CD8-positive, alpha-beta memory T cell (primary cell): Measurements from ENCODE around the gene GBP6. TPM values are rescaled to one million over a fixed set of nuclear protein-coding genes. Genes with fewer than 3 reads are reported as not detected.
"Not testable (repeated sequence)": the region's sequence is repeated elsewhere in the genome, so short reads cannot be mapped to it uniquely, and the experiment has no call there.

ENCODE experiments used
- CTCF ChIA-PET: fragments of 350-600 bp; sonication (Branson Sonifier 250); formaldehyde crosslinking; loops from one replicate; lab custom pipeline; 2021; ENCODE audit warnings: antibody characterized with exemption; lab: Charles Lee
- POLR2A ChIA-PET: fragments of 350-600 bp; sonication (Branson Sonifier 250); formaldehyde crosslinking; loops from one replicate; lab custom pipeline; 2021; ENCODE audit warnings: antibody characterized with exemption; lab: Charles Lee
- DNase-seq, 5 donors: peaks; one replicate each; pipeline versions ENCODE4 v3.0.0 to v3.0.0-alpha.2; 2020 to 2022; ENCODE audit warnings: mixed read lengths in 1 of 5
- H3K27ac ChIP-seq: one replicate; pipeline ENCODE4 v1.7.0; 2013; ENCODE audit warnings: low read depth, mild to moderate bottlenecking, low read length, moderate library complexity
- H3K27me3 ChIP-seq: 2 replicates; pipeline ENCODE4 v1.7.0; 2013; ENCODE audit warnings: low read length, mild to moderate bottlenecking; ENCODE audit not compliant: insufficient read depth, poor library complexity, severe bottlenecking
- H3K36me3 ChIP-seq: 2 replicates; pipeline ENCODE4 v1.7.0; 2013; ENCODE audit warnings: mild to moderate bottlenecking, low read length, moderate library complexity; ENCODE audit not compliant: insufficient read depth
- H3K4me1 ChIP-seq: 2 replicates; pipeline ENCODE4 v1.7.0; 2013; ENCODE audit warnings: mild to moderate bottlenecking, low read length, moderate library complexity; ENCODE audit not compliant: insufficient read depth
- H3K4me3 ChIP-seq: 2 replicates; pipeline ENCODE4 v1.7.0; 2013; ENCODE audit warnings: mild to moderate bottlenecking, low read length
- H3K9me3 ChIP-seq: 2 replicates; pipeline ENCODE4 v1.7.0; 2013; ENCODE audit warnings: mild to moderate bottlenecking, low read length
- H3K27ac Mint-ChIP-seq, 8 donors: one replicate each; pipeline ENCODE4 v1.8.0; 2020 to 2021; ENCODE audit warnings: mixed read lengths in 8 of 8, mild to moderate bottlenecking in 6 of 8, inconsistent platforms in 3 of 8, moderate library complexity in 3 of 8
- H3K27me3 Mint-ChIP-seq, 2 donors: one replicate each; pipeline ENCODE4 v1.8.0; 2020 to 2021; ENCODE audit warnings: mixed read lengths in 2 of 2, mild to moderate bottlenecking in 1 of 2, moderate library complexity in 1 of 2
- H3K36me3 Mint-ChIP-seq, 3 donors: one replicate each; pipeline ENCODE4 v1.8.0; 2020 to 2021; ENCODE audit warnings: mixed read lengths in 3 of 3, inconsistent platforms in 1 of 3, mild to moderate bottlenecking in 1 of 3
- H3K4me1 Mint-ChIP-seq, 3 donors: one replicate each; pipeline ENCODE4 v1.8.0; 2020 to 2021; ENCODE audit warnings: mixed read lengths in 3 of 3, inconsistent platforms in 1 of 3, mild to moderate bottlenecking in 1 of 3
- H3K4me3 Mint-ChIP-seq, 7 donors: one replicate each; pipeline ENCODE4 v1.8.0; 2020 to 2021; ENCODE audit warnings: mixed read lengths in 7 of 7, mild to moderate bottlenecking in 6 of 7, moderate library complexity in 4 of 7, inconsistent platforms in 2 of 7
- H3K9me3 Mint-ChIP-seq, 5 donors: one replicate each; pipeline ENCODE4 v1.8.0; 2020 to 2022; ENCODE audit warnings: mixed read lengths in 5 of 5, mild to moderate bottlenecking in 3 of 5, moderate library complexity in 2 of 5, inconsistent platforms in 1 of 5
- polyA plus RNA-seq: library from polyadenylated mRNA; unstranded; fragments of 300-500 nt; fragmentation: Illumina TruSeq; gene quantifications from one replicate; pipeline ENCODE4 v1.2.3, GENCODE V29; 2021
- total RNA-seq, 2 experiments: library from RNA; stranded (reverse); gene quantifications; one replicate each; pipeline ENCODE4 v1.2.3, GENCODE V29; 2021

GBP6 gene
- total and polyA plus RNA-seq, 3 experiments from 2014 or later: 0.13 to 0.63 (median 0.22) TPM

- Mint-ChIP-seq H3K4me3 (no peak overlapping the region), H3K4me1 (peaks cover under 1 to 4% (median 1%) of the 10 kb centered on the region in 3 donors), H3K27me3 (no peaks in the 10 kb centered on the region), H3K36me3 (peaks cover 0 to 12% (median 2%) of the 10 kb centered on the region in 3 donors), H3K27ac (no peak overlapping the region), H3K9me3 (peaks cover 0 to 3% (median 2%) of the 10 kb centered on the region in 5 donors)
- Histone ChIP-seq H3K9me3 (no peaks in the 10 kb centered on the region), H3K36me3 (no peaks in the 10 kb centered on the region), H3K4me3 (no peak overlapping the region), H3K27me3 (no peaks in the 10 kb centered on the region), H3K4me1 (no peaks in the 10 kb centered on the region), H3K27ac (no peak overlapping the region)
- POLR2A ChIA-PET: no interaction called here
- no peak for DNase-seq
- CTCF ChIA-PET: no interaction called here
Observed at GRCh38 chr1:89369331-89369730, 5.5 kb downstream of the GBP6 start.

GRCh38 chr1:89373810-89374209 is 10.0 kb downstream of the GBP6 start:
- H3K4me3 ChIP-seq, H3K27me3 ChIP-seq, CTCF ChIA-PET, H3K27ac ChIP-seq, DNase-seq, H3K36me3 ChIP-seq, H3K9me3 Mint-ChIP-seq, H3K27me3 Mint-ChIP-seq, H3K27ac Mint-ChIP-seq, H3K4me1 Mint-ChIP-seq, POLR2A ChIA-PET, H3K4me1 ChIP-seq, H3K4me3 Mint-ChIP-seq, H3K9me3 ChIP-seq: not testable (repeated sequence)
- peaks cover 0 to 14% (median 2%) of the 10 kb centered on the region in 3 donors for H3K36me3 Mint-ChIP-seq

GRCh38 chr1:89378001-89378400 is 14.1 kb downstream of the GBP6 start:
- ChIA-PET CTCF (interaction anchor here (2.1 kb wide), 1 partner anchor 394 kb away, joined by 5 read pairs; no protein-coding TSS in a partner anchor), POLR2A (interaction anchor here (0.5 kb wide), 1 partner anchor 22 kb away, joined by 4 read pairs; no protein-coding TSS in a partner anchor)
- no peak overlapping the region for H3K4me3 ChIP-seq
- no peaks in the 10 kb centered on the region for H3K36me3 ChIP-seq
- Mint-ChIP-seq H3K9me3 (peaks cover 0 to under 1% (median 0%) of the 10 kb centered on the region in 5 donors), H3K27ac (no peak overlapping the region), H3K4me3 (no peak overlapping the region), H3K4me1 (no peaks in the 10 kb centered on the region), H3K36me3 (peaks cover 0 to 4% (median 4%) of the 10 kb centered on the region in 3 donors), H3K27me3 (peaks cover 0 to 2% of the 10 kb centered on the region in 2 donors)
- H3K27ac ChIP-seq: no peak overlapping the region
- H3K27me3 ChIP-seq: no peaks in the 10 kb centered on the region
- no peak for DNase-seq
- H3K4me1 ChIP-seq: no peaks in the 10 kb centered on the region
- no peaks in the 10 kb centered on the region for H3K9me3 ChIP-seq

- no peaks in the 10 kb centered on the region for H3K9me3 Mint-ChIP-seq
- H3K27ac Mint-ChIP-seq: no peak overlapping the region
- DNase-seq: no peak
- H3K4me3 Mint-ChIP-seq: no peak overlapping the region
- no peaks in the 10 kb centered on the region for H3K27me3 ChIP-seq
- no peaks in the 10 kb centered on the region for H3K9me3 ChIP-seq
- ChIA-PET CTCF (no interaction called here), POLR2A (no interaction called here)
- no peaks in the 10 kb centered on the region for H3K27me3 Mint-ChIP-seq
- peaks cover 0 to 4% (median 0%) of the 10 kb centered on the region in 3 donors for H3K36me3 Mint-ChIP-seq
- no peaks in the 10 kb centered on the region for H3K4me1 Mint-ChIP-seq
- no peak overlapping the region for H3K4me3 ChIP-seq
- no peaks in the 10 kb centered on the region for H3K36me3 ChIP-seq
- no peak overlapping the region for H3K27ac ChIP-seq
- H3K4me1 ChIP-seq: no peaks in the 10 kb centered on the region
Observed at GRCh38 chr1:89381618-89382017, 17.8 kb downstream of the GBP6 start.

GRCh38 chr1:89382479-89382878 is 18.6 kb downstream of the GBP6 start:
- Histone ChIP-seq H3K27ac (no peak overlapping the region), H3K27me3 (no peaks in the 10 kb centered on the region), H3K4me1 (no peaks in the 10 kb centered on the region), H3K4me3 (no peak overlapping the region), H3K9me3 (no peaks in the 10 kb centered on the region), H3K36me3 (no peaks in the 10 kb centered on the region)
- CTCF ChIA-PET: no interaction called here
- H3K27me3 Mint-ChIP-seq: no peaks in the 10 kb centered on the region
- H3K27ac Mint-ChIP-seq: no peak overlapping the region
- H3K4me3 Mint-ChIP-seq: no peak overlapping the region
- H3K9me3 Mint-ChIP-seq: no peaks in the 10 kb centered on the region
- no peak for DNase-seq
- H3K4me1 Mint-ChIP-seq: no peaks in the 10 kb centered on the region
- POLR2A ChIA-PET: no interaction called here
- peaks cover 0 to 4% (median 0%) of the 10 kb centered on the region in 3 donors for H3K36me3 Mint-ChIP-seq

- no peaks in the 10 kb centered on the region for H3K9me3 ChIP-seq
- H3K27ac ChIP-seq: no peak overlapping the region
- no peak overlapping the region for H3K4me3 ChIP-seq
- DNase-seq: no peak
- POLR2A ChIA-PET: no interaction called here
- no peak overlapping the region for H3K4me3 Mint-ChIP-seq
- H3K27me3 Mint-ChIP-seq: no peaks in the 10 kb centered on the region
- no peaks in the 10 kb centered on the region for H3K36me3 ChIP-seq
- H3K9me3 Mint-ChIP-seq: no peaks in the 10 kb centered on the region
- no peaks in the 10 kb centered on the region for H3K4me1 ChIP-seq
- no peak overlapping the region for H3K27ac Mint-ChIP-seq
- no peaks in the 10 kb centered on the region for H3K4me1 Mint-ChIP-seq
- peaks cover 0 to 4% (median 3%) of the 10 kb centered on the region in 3 donors for H3K36me3 Mint-ChIP-seq
- CTCF ChIA-PET: no interaction called here
- no peaks in the 10 kb centered on the region for H3K27me3 ChIP-seq
Observed at GRCh38 chr1:89383185-89383584, 19.3 kb downstream of the GBP6 start.

GRCh38 chr1:89390707-89391106 is 26.8 kb downstream of the GBP6 start:
- no peak overlapping the region for H3K4me3 Mint-ChIP-seq
- Histone ChIP-seq H3K36me3 (no peaks in the 10 kb centered on the region), H3K27ac (no peak overlapping the region), H3K9me3 (no peaks in the 10 kb centered on the region), H3K27me3 (no peaks in the 10 kb centered on the region), H3K4me3 (no peak overlapping the region), H3K4me1 (no peaks in the 10 kb centered on the region)
- DNase-seq: no peak
- no peaks in the 10 kb centered on the region for H3K4me1 Mint-ChIP-seq
- H3K27me3 Mint-ChIP-seq: peaks cover 0 to 1% of the 10 kb centered on the region in 2 donors
- ChIA-PET POLR2A (no interaction called here), CTCF (no interaction called here)
- H3K36me3 Mint-ChIP-seq: peaks cover 0 to 29% (median 0%) of the 10 kb centered on the region in 3 donors
- H3K9me3 Mint-ChIP-seq: peaks cover 1 to 11% (median 4%) of the 10 kb centered on the region in 5 donors
- no peak overlapping the region for H3K27ac Mint-ChIP-seq

GRCh38 chr1:89391686-89392085 is 27.8 kb downstream of the GBP6 start:
- CTCF ChIA-PET: interaction anchor here (0.6 kb wide), 1 partner anchor 115 kb away, joined by 3 read pairs; no protein-coding TSS in a partner anchor
- Histone ChIP-seq H3K9me3 (no peaks in the 10 kb centered on the region), H3K36me3 (no peaks in the 10 kb centered on the region), H3K27ac (no peak overlapping the region), H3K4me3 (no peak overlapping the region), H3K27me3 (no peaks in the 10 kb centered on the region), H3K4me1 (no peaks in the 10 kb centered on the region)
- H3K36me3 Mint-ChIP-seq: peaks cover 0 to 33% (median 0%) of the 10 kb centered on the region in 3 donors
- no peaks in the 10 kb centered on the region for H3K4me1 Mint-ChIP-seq
- no peak overlapping the region for H3K27ac Mint-ChIP-seq
- H3K4me3 Mint-ChIP-seq: no peak overlapping the region
- H3K9me3 Mint-ChIP-seq: peaks cover 1 to 11% (median 5%) of the 10 kb centered on the region in 5 donors
- DNase-seq: no peak
- H3K27me3 Mint-ChIP-seq: peaks cover 0 to 1% of the 10 kb centered on the region in 2 donors
- POLR2A ChIA-PET: no interaction called here
